Coronary artery (tissue), 2 donors: Measurements from ENCODE around the gene RMND5A.

ENCODE experiments used
- DNase-seq: peaks from one replicate; pipeline ENCODE4 v3.0.0-alpha.2; 2017; ENCODE audit warnings: low spot score
- H3K27ac ChIP-seq, 2 donors: fragments of 200-600 bp; sonication (generic); one replicate each; pipeline ENCODE4 v1.5.1; 2016 to 2019
- H3K4me3 ChIP-seq: fragments of 200-600 bp; sonication (generic); 2 replicates; pipeline ENCODE4 v1.5.1; 2016; ENCODE audit warnings: mild to moderate bottlenecking, moderate library complexity
- CTCF ChIP-seq: fragments of 200-600 bp; sonication (generic); IDR thresholded peaks from one replicate; pipeline ENCODE4 v1.5.1; 2019; ENCODE audit warnings: antibody characterized with exemption

Gene RMND5A

GRCh38 chr2:86768189-86768949 is 48.3 kb downstream of the RMND5A start:
- TF ChIP-seq CTCF: no peak
- Histone ChIP-seq H3K27ac (no peak overlapping the region), H3K4me3 (no peak overlapping the region)
- DNase-seq: no peak

- TF ChIP-seq CTCF: no peak
- DNase-seq: no peak
- no peak overlapping the region for H3K4me3 ChIP-seq
- no peak overlapping the region for H3K27ac ChIP-seq
These were observed 49.7 kb downstream of the RMND5A start for GRCh38 chr2:86769838-86770237.

GRCh38 chr2:86770816-86771301 is 50.8 kb downstream of the RMND5A start:
- Histone ChIP-seq H3K27ac (no peak overlapping the region), H3K4me3 (no peak overlapping the region)
- DNase-seq: no peak
- TF ChIP-seq CTCF: no peak

DNA sequence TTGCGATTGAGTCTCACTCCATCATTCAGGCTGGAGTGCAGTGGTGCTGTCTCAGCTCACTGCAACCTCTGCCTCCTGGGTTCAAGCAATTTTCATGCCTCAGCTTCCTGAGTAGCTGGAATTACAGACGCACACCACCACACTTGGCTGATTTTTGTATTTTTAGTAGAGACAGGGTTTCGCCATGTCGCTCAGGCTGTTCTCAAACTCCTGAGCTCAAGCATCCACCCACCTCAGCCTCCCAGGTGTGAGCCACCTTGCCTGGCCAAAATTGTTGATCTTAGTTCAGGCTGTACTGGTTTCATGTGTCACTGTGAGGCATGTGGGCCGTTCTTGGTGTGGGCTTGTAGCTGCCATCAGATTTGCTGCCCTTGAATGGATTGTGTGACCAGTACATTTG is 52.5 kb downstream of the RMND5A start:
- no peak for TF ChIP-seq CTCF
- Histone ChIP-seq H3K4me3 (no peak overlapping the region), H3K27ac (no peak overlapping the region)
- no peak for DNase-seq

DNA sequence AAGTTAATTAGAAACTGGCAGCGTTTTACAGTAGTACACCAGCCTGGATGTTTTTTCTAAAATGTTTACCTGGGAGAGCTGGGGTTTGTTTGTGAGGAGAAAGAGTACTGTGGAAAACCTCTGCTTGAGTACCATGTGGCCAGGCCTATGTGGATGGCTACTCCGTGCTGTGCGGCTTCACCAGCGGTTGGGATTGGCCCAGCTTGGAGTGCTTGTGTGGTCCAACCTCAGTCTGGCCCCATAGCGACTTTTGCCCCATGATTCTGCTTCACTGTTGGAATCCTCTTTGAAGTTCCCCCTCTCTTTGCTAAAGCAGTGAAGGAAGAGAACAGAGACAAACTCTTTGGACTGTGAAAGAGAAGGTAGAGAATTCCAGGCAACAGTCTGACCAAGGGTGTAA is 54.8 kb downstream of the RMND5A start:
- no peak for DNase-seq
- TF ChIP-seq CTCF: no peak

DNA sequence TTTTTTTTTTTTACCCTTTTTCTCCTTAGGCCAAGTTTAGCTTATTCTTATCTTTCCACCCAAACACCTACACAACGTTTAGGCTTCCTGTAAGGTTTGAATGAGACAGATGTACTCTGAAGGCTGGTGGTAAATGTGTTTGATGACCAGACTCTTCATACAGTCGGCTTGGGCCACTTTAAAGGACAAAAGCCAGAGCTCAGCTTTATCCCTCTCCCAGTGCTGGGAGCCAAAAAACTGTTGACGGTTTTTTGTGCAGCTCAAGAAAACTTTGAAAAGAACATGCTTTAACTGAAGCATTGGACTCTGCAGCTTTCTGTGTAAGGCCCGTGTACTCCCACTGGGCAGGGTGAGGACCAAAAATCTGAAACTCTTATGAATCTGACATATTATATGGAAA is 55.2 kb downstream of the RMND5A start:
- no peak for DNase-seq
- no peak for TF ChIP-seq CTCF
- no peak overlapping the region for H3K4me3 ChIP-seq
- no peak overlapping the region for H3K27ac ChIP-seq

More for the DNA sequence above, 54.8 kb downstream of the RMND5A start:
- H3K27ac ChIP-seq: no peak overlapping the region
- no peak overlapping the region for H3K4me3 ChIP-seq

DNA sequence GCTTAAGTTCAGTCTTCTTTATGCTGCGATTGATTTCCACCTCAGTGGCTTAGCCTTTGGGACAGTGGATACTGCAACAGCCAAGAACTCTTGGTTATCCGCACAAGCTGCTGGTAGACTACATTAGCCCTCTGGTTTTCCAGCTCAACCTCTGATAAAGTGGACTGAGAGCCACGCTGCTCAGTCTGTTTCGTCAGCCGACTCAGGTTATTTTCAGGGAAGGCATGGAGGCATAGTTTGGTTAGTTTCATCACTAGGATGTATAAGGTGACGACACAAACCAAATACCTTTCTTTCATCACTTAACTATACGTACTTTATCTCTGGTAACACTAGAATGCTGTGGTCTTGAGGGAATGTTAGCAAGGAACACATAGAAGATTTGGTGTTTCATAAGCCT is 56.4 kb downstream of the RMND5A start:
- no peak for TF ChIP-seq CTCF
- DNase-seq: no peak
- Histone ChIP-seq H3K27ac (no peak overlapping the region), H3K4me3 (no peak overlapping the region)
